K562 (cell line): ENCODE results near the gene ECT2L. TPM values are rescaled to one million over a fixed set of nuclear protein-coding genes. Genes with fewer than 3 reads are reported as not detected.
A peak's percentile ranks its signal among the peaks of the same experiment; 100 is the strongest.

Experiments used
- ATAC-seq: fragments of 200-7000 bp; cut with Tn5 transposase; 3 replicates; pipeline ENCODE4 v1.9.1; 2020; ENCODE audit warnings: moderate library complexity
- BruUV-seq: library from RNA; stranded (reverse); fragments of 400-500 nt; replicated peaks from 2 replicates; lab custom pipeline; 2021; lab: Mats Ljungman, UMichigan
- CTCF ChIA-PET: fragments of 300-600 bp; formaldehyde crosslinking; extraction: SDS; loops from one replicate; lab custom pipeline; 2021; ENCODE audit warnings: low intra/inter-chr PET ratio; lab: Yijun Ruan, JAX
- POLR2A ChIA-PET: fragments of 300-600, 350-650 bp; sonication (Branson Sonifier 250); formaldehyde crosslinking; extraction: SDS; loops from one replicate; lab custom pipeline; 2021; ENCODE audit warnings: antibody characterized with exemption, inconsistent platforms; lab: Yijun Ruan, JAX
- DNase-seq, 4 experiments: peaks; one replicate each; pipeline versions ENCODE4 v3.0.0 to v3.0.0-alpha.2; 2011 to 2018; ENCODE audit warnings: low spot score in 3 of 4, mixed read lengths in 3 of 4; ENCODE audit errors: extremely low read depth in 1 of 4
- FAIRE-seq: peaks from 2 replicates; lab custom pipeline; 2011; peaks lifted over from hg19 to GRCh38; lab: Jason Lieb, UNC
- H2AFZ ChIP-seq: 2 replicates; pipeline ENCODE4 v1.6.0; 2011; ENCODE audit warnings: low read depth, low read length, control low read depth, inconsistent platforms
- H3K27ac ChIP-seq: fragments of 200-600 bp; 3 replicates; pipeline ENCODE4 v1.8.0; 2011; ENCODE audit warnings: low read depth, mild to moderate bottlenecking, control low read depth, inconsistent platforms, low read length, moderate library complexity, mixed read lengths; ENCODE audit errors: extremely low read depth
- H3K27me3 ChIP-seq, 2 experiments: fragments of 300-600 bp in 1 of 2; 2 replicates in 1 of 2; 3 replicates in 1 of 2; pipeline versions ENCODE4 v1.6.0 to v1.8.0; 2011; ENCODE audit warnings: inconsistent platforms in 2 of 2, low read length in 2 of 2, mild to moderate bottlenecking in 1 of 2, mixed read lengths in 1 of 2, moderate library complexity in 1 of 2; ENCODE audit not compliant: control insufficient read depth in 2 of 2, insufficient read depth in 2 of 2
- H3K36me3 ChIP-seq: fragments of 300-600 bp; 3 replicates; pipeline ENCODE4 v1.8.0; 2011; ENCODE audit warnings: mild to moderate bottlenecking, low read length, inconsistent platforms; ENCODE audit not compliant: control insufficient read depth, insufficient read depth
- H3K4me1 ChIP-seq, 2 experiments: fragments of 200-600 bp in 1 of 2; replicated peaks in 1 of 2; 2 replicates in 1 of 2; 3 replicates in 1 of 2; pipeline versions ENCODE4 v1.5.1 to v1.8.0; 2011; ENCODE audit warnings: inconsistent platforms in 2 of 2, low read length in 2 of 2, mild to moderate bottlenecking in 1 of 2, mixed read lengths in 1 of 2, moderate library complexity in 1 of 2; ENCODE audit not compliant: control insufficient read depth in 2 of 2, insufficient read depth in 2 of 2
- H3K4me2 ChIP-seq: 2 replicates; pipeline ENCODE4 v1.6.1; 2011; ENCODE audit warnings: low read length, control low read depth, inconsistent platforms, mixed read lengths; ENCODE audit not compliant: insufficient read depth
- H3K4me3 ChIP-seq: fragments of 200-600 bp; sonication (generic), shearing (Covaris generic); 2 replicates; pipeline ENCODE4 v1.5.1; 2016; ENCODE audit warnings: control low read depth, inconsistent platforms
- H3K79me2 ChIP-seq: fragments of 200-600 bp; 3 replicates; pipeline ENCODE4 v1.8.0; 2011; ENCODE audit warnings: low read length, inconsistent platforms; ENCODE audit not compliant: control insufficient read depth, insufficient read depth
- H3K9ac ChIP-seq, 2 experiments: 2 replicates each; pipeline versions ENCODE4 v1.6.0 to v1.6.1; 2011; ENCODE audit warnings: low read depth in 2 of 2, low read length in 2 of 2, control low read depth in 1 of 2, inconsistent platforms in 1 of 2, mild to moderate bottlenecking in 1 of 2, mixed read lengths in 1 of 2; ENCODE audit not compliant: insufficient read depth in 1 of 2
- H3K9me1 ChIP-seq: one replicate; pipeline ENCODE4 v1.6.0; 2011; ENCODE audit warnings: inconsistent platforms, mild to moderate bottlenecking, low read length, moderate library complexity; ENCODE audit not compliant: control insufficient read depth, insufficient read depth
- H3K9me3 ChIP-seq: replicated peaks from 2 replicates; pipeline ENCODE4 v1.5.1; 2011; ENCODE audit warnings: low read depth, low read length, inconsistent platforms; ENCODE audit not compliant: control insufficient read depth, insufficient read depth
- H4K20me1 ChIP-seq: replicated peaks from 2 replicates; pipeline ENCODE4 v1.6.1; 2011; ENCODE audit warnings: low read length, inconsistent platforms, mixed read lengths; ENCODE audit not compliant: control insufficient read depth, insufficient read depth
- ATF1 ChIP-seq, 2 experiments: fragments of 450-650 bp in 1 of 2; IDR thresholded peaks; 2 replicates each; pipeline ENCODE4 v1.6.1; 2016; ENCODE audit warnings: missing compliant biosample characterization in 1 of 2, missing genetic modification characterization in 1 of 2
- CBFA2T2 ChIP-seq: fragments of 450-650 bp; conservative IDR thresholded peaks from 2 replicates; pipeline ENCODE4 v1.6.1; 2017; ENCODE audit warnings: mild to moderate bottlenecking
- CEBPB ChIP-seq: fragments of 450-650 bp; IDR thresholded peaks from 2 replicates; pipeline ENCODE4 v1.6.1; 2016; ENCODE audit warnings: missing genetic modification characterization, missing compliant biosample characterization
- CHD1 ChIP-seq: fragments of 200-600 bp; sonication (generic); IDR thresholded peaks from one replicate; pipeline ENCODE4 v1.6.1; 2012; ENCODE audit warnings: mild to moderate bottlenecking, moderate library complexity, low read length, inconsistent platforms
- NFATC3 ChIP-seq: fragments of 450-650 bp; IDR thresholded peaks from 2 replicates; pipeline ENCODE4 v1.6.1; 2017; ENCODE audit warnings: mild to moderate bottlenecking
- TAL1 ChIP-seq: fragments of 450-650 bp; IDR thresholded peaks from 2 replicates; pipeline ENCODE4 v1.6.1; 2016; ENCODE audit warnings: mild to moderate bottlenecking
- TCFL5 ChIP-seq: fragments of 250-450 bp; sonication (Bioruptor Pico); conservative IDR thresholded peaks from 2 replicates; pipeline ENCODE4 v1.6.1; 2021; ENCODE audit warnings: mild to moderate bottlenecking, moderate library complexity, matching md5 sums
- WHSC1 ChIP-seq: IDR thresholded peaks from one replicate; pipeline ENCODE4 v1.6.1; 2012; ENCODE audit warnings: low read length, control low read depth, inconsistent platforms
- ZC3H8 ChIP-seq: fragments of 450-650 bp; IDR thresholded peaks from 2 replicates; pipeline ENCODE4 v1.6.1; 2017
- ZFP36 ChIP-seq: fragments of 150-350 bp; IDR thresholded peaks from 2 replicates; pipeline ENCODE4 v1.6.1; 2018; ENCODE audit warnings: low read length, low read depth; ENCODE audit not compliant: partially characterized antibody
- ZNF165 ChIP-seq: fragments of 250-450 bp; sonication (Bioruptor Pico); IDR thresholded peaks from 2 replicates; pipeline ENCODE4 v1.4.0; 2020; ENCODE audit warnings: borderline replicate concordance
- ZNF23 ChIP-seq: fragments of 250-450 bp; sonication (Bioruptor Pico); IDR thresholded peaks from 2 replicates; pipeline ENCODE4 v1.4.0; 2020; ENCODE audit warnings: mild to moderate bottlenecking
- WGBS: fragments of 100-300 bp; shearing (Covaris generic); methylation state at CpG from one replicate; pipeline ENCODE4 v1.1.6; 2016; ENCODE audit warnings: low coverage, mixed read lengths; ENCODE audit not compliant: insufficient coverage; ENCODE audit errors: missing lambda C conversion rate; 5-methylcytosine and 5-hydroxymethylcytosine counted together
- in situ Hi-C: fragments of 300-500 bp; cut with MboI; formaldehyde crosslinking; loops from 4 replicates; pipeline ENCODE4 v1.15.0; 2018; ENCODE audit warnings: inconsistent platforms, mixed read lengths
- intact Hi-C: fragments of 100-400 bp; cut with micrococcal nuclease; formaldehyde crosslinking; loops from 2 replicates; pipeline ENCODE4 v1.14.2; 2022
- polyA plus RNA-seq, 8 experiments: library from polyadenylated mRNA; depleted of rRNA in 4 of 8; stranded (reverse) in 5 of 8; unstranded in 3 of 8; fragments of >200 nt; fragmentation: Nextera tagmentation in 2 of 8; fragmentation: Illumina TruSeq in 1 of 8; extraction: Ambion mirVana in 2 of 8; extraction: Trizol in 1 of 8; gene quantifications; 2 replicates each; pipeline versions ENCODE4 v1.2.1 to v1.2.3, GENCODE V29; 2011 to 2014; ENCODE audit warnings: inconsistent platforms in 1 of 8, missing spikeins in 1 of 8
- total RNA-seq, 7 experiments: library from RNA; depleted of rRNA in 6 of 7; stranded (reverse); fragments of >200 nt in 6 of 7; fragmentation: Illumina TruSeq in 2 of 7; extraction: Trizol in 2 of 7; gene quantifications; 2 replicates each; pipeline versions ENCODE4 v1.2.1 to v1.2.3, GENCODE V29; 2011 to 2021; ENCODE audit warnings: low replicate concordance in 1 of 7

The ECT2L gene
- total and polyA plus RNA-seq, 9 of the 15 experiments (the other 6 are each of a cell fraction or from before 2014, with no cell fraction given): 0.03 to 0.04 TPM; not detected in 7

DNA sequence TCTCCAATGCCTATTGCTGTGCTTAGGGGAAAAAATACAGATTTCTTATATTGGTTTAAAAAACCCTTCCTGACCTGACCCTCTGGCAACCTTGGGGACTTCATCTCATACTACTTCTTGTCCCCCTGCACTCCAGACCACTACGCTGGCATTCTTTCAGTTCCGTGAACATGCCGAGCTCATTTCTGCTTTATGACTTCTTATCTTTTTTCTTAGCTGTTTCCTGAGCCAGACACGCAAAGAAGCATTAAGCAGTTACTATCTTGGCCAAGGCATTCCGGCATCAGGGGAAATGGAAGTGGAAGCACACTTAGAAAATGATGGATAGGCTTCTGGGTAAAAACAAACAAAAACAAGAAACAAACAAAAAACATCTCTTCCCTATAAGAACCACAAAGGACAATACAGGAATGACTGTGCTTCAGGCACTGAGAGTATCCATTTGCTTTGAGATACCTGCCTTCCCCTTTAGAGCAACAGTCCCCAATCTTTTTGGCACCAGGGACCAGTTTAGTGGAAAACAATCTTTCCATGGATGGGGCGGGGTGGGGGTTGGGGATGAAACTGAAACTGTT lies 26.7 kb upstream of the ECT2L start:
- TF ChIP-seq ZNF23 (CRISPR knock-in tag) (no peak), ZFP36 (no peak), TAL1 (no peak), ZC3H8 (no peak), CHD1 (no peak), CEBPB (tag) (no peak), ATF1 (CRISPR knock-in tag; IDR thresholded peaks at IDR 0.05) (no peak), ATF1 (tag; IDR thresholded peaks at IDR 0.05) (no peak), WHSC1 (no peak), ZNF165 (no peak), NFATC3 (no peak), TCFL5 (CRISPR knock-in tag) (no peak), CBFA2T2 (no peak)
- no TSS peak for BruUV-seq
- H2AFZ ChIP-seq: no peak overlapping the region
- in situ Hi-C loops: loop anchor here (10.0 kb wide), 1 partner anchor 654 kb away; no protein-coding TSS in a partner anchor
- no peaks in the 10 kb centered on the region for H3K79me2 ChIP-seq
- H3K4me1 ChIP-seq: no peaks in the 10 kb centered on the region; a peak in 3 of 5 replicates
- POLR2A ChIA-PET: interaction anchor here (0.8 kb wide), 1 partner anchor 349 kb away, joined by 3 read pairs; no protein-coding TSS in a partner anchor
- CTCF ChIA-PET: no interaction called here
- peak in 1 of 4 experiments; percentile 16 for DNase-seq
- intact Hi-C loops: loop anchor here (5.0 kb wide), 2 partner anchors 77 to 657 kb away; no protein-coding TSS in a partner anchor
- no peaks in the 10 kb centered on the region for H4K20me1 ChIP-seq
- H3K4me2 ChIP-seq: no peak overlapping the region
- no peak for ATAC-seq
- no peak overlapping the region for H3K4me3 ChIP-seq
- FAIRE-seq: no peak
- H3K36me3 ChIP-seq: no peaks in the 10 kb centered on the region
- H3K27me3 ChIP-seq: no peaks in the 10 kb centered on the region
- no peaks in the 10 kb centered on the region for H3K9me1 ChIP-seq
- no peaks in the 10 kb centered on the region for H3K9me3 ChIP-seq
- 0% methylated on average over 6 of the region's 6 CpGs for WGBS
- no peak overlapping the region for H3K9ac ChIP-seq
- H3K27ac ChIP-seq: no peak overlapping the region
